HTR-8/SVneo (cell line): Measurements from ENCODE around the gene CFAP97D2.
"Not testable (repeated sequence)": the region's sequence is repeated elsewhere in the genome, so short reads cannot be mapped to it uniquely, and the experiment has no call there.

Source experiments
- DNase-seq: peaks from one replicate; pipeline ENCODE4 v3.0.0; 2011; ENCODE audit warnings: low spot score, mixed read lengths; ENCODE audit not compliant: insufficient read length
- FAIRE-seq: peaks from 2 replicates; lab custom pipeline; 2011; peaks lifted over from hg19 to GRCh38; lab: Jason Lieb, UNC

CFAP97D2 gene

GRCh38 chr13:114179087-114179658 lies at the start of gene CFAP97D2:
Gene CFAP97D2, plus strand, starts transcription at chr13:114179257. Its CDS starts 74 bp downstream, at chr13:114179331.
- FAIRE-seq = no peak

GRCh38 chr13:114129649-114130062 lies 49.4 kb upstream of the CFAP97D2 start:
- DNase-seq (no peak), FAIRE-seq (no peak)

More at GRCh38 chr13:114179087-114179658, at the start of gene CFAP97D2:
- DNase-seq = no peak

- FAIRE-seq = no peak
- no peak for DNase-seq
Observed at GRCh38 chr13:114130131-114130836, 48.8 kb upstream of the CFAP97D2 start.

GRCh38 chr13:114130837-114131582 lies 48.0 kb upstream of the CFAP97D2 start:
- DNase-seq (peak; percentile 53), FAIRE-seq (no peak)

- FAIRE-seq = peak; percentile 44
- no peak for DNase-seq
Observed at GRCh38 chr13:114131583-114132418, 47.3 kb upstream of the CFAP97D2 start.

- peak; percentile 77 for DNase-seq
- no peak for FAIRE-seq
Observed at GRCh38 chr13:114132419-114133121, 46.5 kb upstream of the CFAP97D2 start, which contains the start of gene RASA3. Gene RASA3, minus strand, starts transcription at chr13:114132623. Its CDS starts 134 bp downstream, at chr13:114132489.

GRCh38 chr13:114133126-114133525 lies 45.9 kb upstream of the CFAP97D2 start:
- not testable (repeated sequence) for FAIRE-seq

GRCh38 chr13:114133552-114133951 lies 45.5 kb upstream of the CFAP97D2 start:
- DNase-seq, FAIRE-seq: not testable (repeated sequence)

More at GRCh38 chr13:114133126-114133525, 45.9 kb upstream of the CFAP97D2 start:
- not testable (repeated sequence) for DNase-seq

GRCh38 chr13:114134111-114134943 lies 44.7 kb upstream of the CFAP97D2 start:
- no peak for DNase-seq
- peak; percentile 4 for FAIRE-seq

GRCh38 chr13:114134944-114135610 lies 44.0 kb upstream of the CFAP97D2 start:
- FAIRE-seq (no peak), DNase-seq (no peak)

- FAIRE-seq = no peak
Observed at GRCh38 chr13:114135731-114136171, 43.3 kb upstream of the CFAP97D2 start.

GRCh38 chr13:114136576-114136975 lies 42.5 kb upstream of the CFAP97D2 start:
- DNase-seq (no peak), FAIRE-seq (no peak)

More at GRCh38 chr13:114135731-114136171, 43.3 kb upstream of the CFAP97D2 start:
- no peak for DNase-seq

GRCh38 chr13:114140131-114140905 lies 38.7 kb upstream of the CFAP97D2 start:
- DNase-seq = no peak
- FAIRE-seq = no peak

GRCh38 chr13:114140906-114141250 lies 38.2 kb upstream of the CFAP97D2 start:
- FAIRE-seq = no peak
- no peak for DNase-seq

- FAIRE-seq (no peak), DNase-seq (no peak)
Observed at GRCh38 chr13:114141261-114141996, 37.6 kb upstream of the CFAP97D2 start.

GRCh38 chr13:114142137-114142550 lies 36.9 kb upstream of the CFAP97D2 start:
- DNase-seq = no peak
- peak; percentile 40 for FAIRE-seq
